NCI-H1092 treated with DMSO at 0.1 percent for 48 hours (cell line): Measurements from ENCODE around the gene SH3RF3.
A peak's percentile ranks its signal among the peaks of the same experiment; 100 is the strongest.

ENCODE experiments used
- DNase-seq: peaks from one replicate; lab custom pipeline; 2025; lab: John Stamatoyannopoulos, UW

The SH3RF3 gene

DNA sequence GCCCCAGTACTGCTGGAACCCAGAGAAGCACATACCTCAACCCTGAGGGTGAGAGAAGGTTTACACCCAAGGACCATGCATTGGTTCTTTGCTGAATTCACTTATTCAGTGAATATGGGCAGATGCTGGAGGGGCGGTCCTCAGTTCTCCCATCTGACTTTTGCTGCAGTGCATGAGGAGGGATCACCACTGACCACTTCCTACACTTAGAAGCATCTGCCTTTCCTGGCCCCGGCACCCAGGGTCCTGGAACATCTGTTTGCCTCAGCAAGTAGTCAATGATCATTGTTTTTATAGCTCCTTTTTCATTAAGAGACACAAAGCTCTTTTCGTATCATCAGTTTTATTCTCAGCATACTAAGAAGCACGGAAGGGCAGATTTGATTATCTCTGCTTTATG is 211.4 kb downstream of the SH3RF3 start:
- DNase-seq = no peak

GRCh38 chr2:109341355-109342255 is 212.6 kb downstream of the SH3RF3 start:
- no peak for DNase-seq

DNA sequence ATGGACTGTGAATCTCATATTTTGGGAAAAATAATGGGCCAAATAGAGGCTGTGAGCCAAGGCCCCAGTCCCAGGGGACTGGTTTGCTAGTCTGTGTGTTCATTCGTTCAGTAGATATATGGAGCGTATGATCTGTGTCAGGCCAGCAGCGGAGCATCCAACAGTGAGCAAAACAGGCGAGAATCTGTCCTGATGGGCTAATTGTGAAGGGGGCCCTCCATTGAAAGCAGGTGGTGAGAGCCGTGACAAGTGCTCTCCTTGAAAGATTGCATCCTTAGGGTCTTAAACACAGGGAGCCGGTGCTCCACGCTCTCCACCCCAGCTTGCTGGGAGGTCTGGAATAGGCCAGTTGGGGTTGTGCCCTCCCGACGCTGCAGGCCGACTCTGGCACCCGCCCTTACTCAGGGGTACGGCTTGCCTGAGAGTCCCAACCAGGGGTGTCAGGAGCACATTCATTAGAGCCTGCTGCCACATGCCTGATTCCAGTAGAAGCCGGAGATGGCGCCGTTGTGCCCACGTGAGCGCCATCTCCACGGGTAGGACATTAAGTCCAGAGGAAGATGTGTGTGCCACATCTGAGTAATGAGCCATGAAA is 213.3 kb downstream of the SH3RF3 start:
- no peak for DNase-seq

DNA sequence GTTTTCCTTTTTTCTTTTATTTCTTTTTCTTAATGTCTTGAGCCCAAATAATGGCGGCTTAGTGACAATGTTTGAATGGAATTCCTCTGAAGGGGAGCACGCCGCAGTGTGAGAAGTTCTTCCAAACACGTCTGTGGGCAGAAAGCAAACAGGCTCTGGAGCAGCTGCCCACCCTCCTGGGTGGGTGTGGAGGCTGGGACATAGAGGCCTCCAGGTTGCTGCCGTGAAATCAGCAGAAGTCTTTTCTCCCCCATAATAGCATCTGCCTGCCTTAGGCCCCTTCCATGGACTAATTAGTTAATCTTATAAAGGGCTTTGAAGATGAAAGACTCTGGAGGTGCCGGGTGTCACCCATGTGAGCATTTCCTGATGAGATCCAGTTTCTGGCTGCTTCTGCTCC is 213.9 kb downstream of the SH3RF3 start:
- DNase-seq = no peak

DNA sequence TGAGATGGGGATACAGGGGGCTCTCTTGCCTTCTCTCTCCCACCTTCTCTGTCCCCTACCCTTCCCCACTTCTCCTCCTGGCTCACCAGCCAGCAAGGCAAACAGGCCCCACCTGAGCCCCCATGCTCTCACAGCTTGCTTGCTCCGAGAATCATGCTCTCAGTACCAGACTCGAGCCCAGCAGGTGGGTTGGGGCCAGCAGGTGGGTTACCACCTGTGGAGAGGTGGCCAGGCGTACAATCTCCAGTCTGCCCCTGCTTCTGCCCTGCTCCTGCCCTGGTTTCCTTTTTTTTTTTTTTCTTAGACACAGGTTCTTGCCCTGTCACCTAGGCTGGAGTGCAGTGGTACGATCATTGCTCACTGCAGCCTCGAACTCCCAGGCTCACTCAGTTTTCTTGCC is 214.5 kb downstream of the SH3RF3 start:
- no peak for DNase-seq

- DNase-seq = no peak
These were observed 215.3 kb downstream of the SH3RF3 start for GRCh38 chr2:109344270-109344805.

GRCh38 chr2:109345091-109345490 is 216.1 kb downstream of the SH3RF3 start:
- no peak for DNase-seq

- peak; percentile 59 for DNase-seq
These were observed 216.9 kb downstream of the SH3RF3 start for GRCh38 chr2:109345653-109346480.

- peak; percentile 33 for DNase-seq
These were observed 217.7 kb downstream of the SH3RF3 start for GRCh38 chr2:109346601-109347228.

GRCh38 chr2:109347626-109348025 is 218.6 kb downstream of the SH3RF3 start:
- DNase-seq = no peak

- DNase-seq = no peak
These were observed 219.2 kb downstream of the SH3RF3 start for GRCh38 chr2:109348190-109348589.

- no peak for DNase-seq
These were observed 219.9 kb downstream of the SH3RF3 start for GRCh38 chr2:109348671-109349502.

- DNase-seq = no peak
These were observed 220.8 kb downstream of the SH3RF3 start for GRCh38 chr2:109349503-109350465.

- no peak for DNase-seq
These were observed 221.5 kb downstream of the SH3RF3 start for GRCh38 chr2:109350526-109350925.

- no peak for DNase-seq
These were observed 222.3 kb downstream of the SH3RF3 start for GRCh38 chr2:109351164-109351756.

DNA sequence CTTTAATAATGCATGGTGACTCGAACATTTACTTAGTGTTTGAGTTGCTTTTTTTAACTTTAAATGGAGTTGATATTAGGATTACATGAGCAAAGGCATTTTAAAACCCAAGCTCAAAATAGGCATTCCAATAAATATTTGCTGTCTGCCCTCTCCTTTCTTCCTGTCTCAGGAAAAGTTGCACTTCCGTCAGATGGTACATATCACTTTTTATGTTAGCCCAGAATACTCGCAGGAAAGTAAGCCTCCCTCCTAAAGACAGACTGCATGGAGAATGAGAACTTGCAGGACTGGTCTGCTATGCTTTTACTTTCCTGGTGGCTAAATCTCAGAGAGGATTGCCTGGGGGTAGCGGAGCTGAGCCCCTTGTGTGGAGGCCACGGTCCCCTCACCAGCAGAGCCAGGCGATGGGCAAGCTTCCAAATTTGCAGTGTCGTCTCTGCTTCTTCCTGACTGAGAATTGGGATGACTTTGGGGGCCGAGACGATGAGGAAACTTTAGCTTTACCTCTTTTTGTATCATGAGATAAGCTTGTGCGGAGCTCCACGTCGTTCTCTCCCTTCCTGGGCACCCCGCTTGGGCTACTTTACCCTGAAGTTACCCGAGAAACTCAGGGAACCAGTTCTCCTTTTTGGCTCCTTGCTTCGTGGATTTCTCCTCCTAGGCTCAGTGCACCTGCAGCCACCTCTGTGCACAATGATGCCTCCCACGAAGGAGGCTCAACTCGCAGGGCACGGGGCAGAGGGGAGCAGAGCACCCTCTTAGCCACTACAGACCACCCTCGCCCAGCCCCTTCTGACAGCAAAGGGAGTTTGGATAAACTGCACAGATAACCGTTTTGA is 223.3 kb downstream of the SH3RF3 start:
- no peak for DNase-seq

DNA sequence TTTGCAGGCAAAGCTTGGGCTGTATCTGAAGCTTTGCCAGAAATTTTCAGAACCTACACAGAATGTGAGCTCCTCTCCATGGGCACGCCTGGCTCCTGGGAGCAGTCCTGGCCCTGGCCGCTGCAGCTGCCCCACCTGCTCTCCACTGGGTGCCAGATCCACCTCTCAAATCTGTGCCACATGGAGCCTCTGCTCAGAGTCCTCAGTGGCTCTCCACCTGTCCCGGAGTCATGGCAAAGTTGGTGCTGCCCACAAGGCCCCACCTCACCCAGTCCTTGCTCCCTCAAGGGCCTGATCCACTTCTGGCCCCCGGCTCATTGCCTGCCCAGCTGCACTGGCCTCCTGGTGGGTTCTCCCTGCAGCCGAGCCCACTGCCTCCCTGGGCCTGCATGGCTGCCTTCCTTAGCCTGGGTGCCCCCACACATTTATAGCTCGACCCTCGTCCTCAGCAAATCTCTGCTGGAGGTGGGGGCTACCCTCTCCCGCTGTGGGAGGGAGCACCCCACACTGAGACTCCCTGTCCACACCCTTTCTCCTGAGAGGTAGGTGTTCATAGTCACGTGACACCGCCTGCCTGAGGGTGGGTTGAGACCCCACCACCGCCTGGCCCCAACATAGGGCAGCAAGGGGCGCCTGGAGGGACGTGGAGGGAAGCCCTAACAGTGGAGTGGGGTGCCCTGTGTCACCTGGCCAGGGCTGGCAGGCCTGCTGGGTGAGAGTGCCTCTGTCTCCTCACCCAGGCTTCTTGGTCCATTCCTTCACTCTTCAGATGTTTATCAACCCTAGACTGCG is 224.1 kb downstream of the SH3RF3 start:
- DNase-seq = no peak
